ENCODE results near the gene PTPA. TPM values are rescaled to one million over a fixed set of nuclear protein-coding genes. Genes with fewer than 3 reads are reported as not detected.
A peak's percentile ranks its signal among the peaks of the same experiment; 100 is the strongest.

Gene PTPA
- total RNA-seq, 1 donor from 2014 or later, result 162 TPM

- no peak for DNase-seq
- no peaks in the 10 kb centered on the region for H3K9me3 ChIP-seq (replicated peaks)
- no peaks in the 10 kb centered on the region for H3K27me3 ChIP-seq (ENCODE audit: low read depth)
- H3K27ac ChIP-seq (replicated peaks), result no peak overlapping the region
- no peak for TF ChIP-seq CTCF (IDR thresholded peaks at IDR 0.05; ENCODE audit: borderline replicate concordance)
- H3K4me1 ChIP-seq, result peaks cover 28% of the 10 kb centered on the region
- intact Hi-C loops (cut with micrococcal nuclease), result no loop called here
- peaks cover 3% of the 10 kb centered on the region for H3K36me3 ChIP-seq
- H3K4me3 ChIP-seq, result peak overlapping the region; percentile 79
These were observed 31.4 kb upstream of the PTPA start for GRCh38 chr9:129079829-129080228.

- no peaks in the 10 kb centered on the region for H3K27me3 ChIP-seq (ENCODE audit: low read depth)
- no peak for DNase-seq
- peaks cover 28% of the 10 kb centered on the region for H3K4me1 ChIP-seq
- intact Hi-C loops (cut with micrococcal nuclease), result no loop called here
- H3K36me3 ChIP-seq, result peaks cover 7% of the 10 kb centered on the region
- no peak for TF ChIP-seq CTCF (IDR thresholded peaks at IDR 0.05; ENCODE audit: borderline replicate concordance)
- peak overlapping the region; percentile 91 for H3K27ac ChIP-seq (replicated peaks)
- no peaks in the 10 kb centered on the region for H3K9me3 ChIP-seq (replicated peaks)
- peak overlapping the region; percentile 79 for H3K4me3 ChIP-seq
These were observed 31.0 kb upstream of the PTPA start for GRCh38 chr9:129080298-129080600.

- Histone ChIP-seq H3K4me3 (peak within 1 kb of the TSS; percentile 79), H3K4me1 (peaks cover 28% of the 10 kb centered on the region), H3K27me3 (ENCODE audit: low read depth) (no peaks in the 10 kb centered on the region), H3K36me3 (peaks cover 12% of the 10 kb centered on the region), H3K27ac (replicated peaks) (peak within 1 kb of the TSS; percentile 91), H3K9me3 (replicated peaks) (no peaks in the 10 kb centered on the region)
- peak; percentile 99 for DNase-seq
- no peak for TF ChIP-seq CTCF (IDR thresholded peaks at IDR 0.05; ENCODE audit: borderline replicate concordance)
- intact Hi-C loops (cut with micrococcal nuclease), result no loop called here
These were observed 30.4 kb upstream of the PTPA start, which contains the start of gene DOLPP1 for GRCh38 chr9:129080601-129081387. DOLPP1 (plus strand) TSS chr9:129081111; CDS start chr9:129081132, 21 bp downstream.

GRCh38 chr9:129081388-129081904, 29.8 kb upstream of the PTPA start:
- TF ChIP-seq CTCF (IDR thresholded peaks at IDR 0.05; ENCODE audit: borderline replicate concordance), result no peak
- no peak for DNase-seq
- peak overlapping the region; percentile 79 for H3K4me3 ChIP-seq
- no peaks in the 10 kb centered on the region for H3K27me3 ChIP-seq (ENCODE audit: low read depth)
- H3K4me1 ChIP-seq, result peaks cover 28% of the 10 kb centered on the region
- no peaks in the 10 kb centered on the region for H3K9me3 ChIP-seq (replicated peaks)
- peaks cover 19% of the 10 kb centered on the region for H3K36me3 ChIP-seq
- peak overlapping the region; percentile 91 for H3K27ac ChIP-seq (replicated peaks)
- intact Hi-C loops (cut with micrococcal nuclease), result no loop called here

- no peak overlapping the region for H3K27ac ChIP-seq (replicated peaks)
- TF ChIP-seq CTCF (IDR thresholded peaks at IDR 0.05; ENCODE audit: borderline replicate concordance), result no peak
- peaks cover 33% of the 10 kb centered on the region for H3K36me3 ChIP-seq
- no peaks in the 10 kb centered on the region for H3K9me3 ChIP-seq (replicated peaks)
- H3K27me3 ChIP-seq (ENCODE audit: low read depth), result no peaks in the 10 kb centered on the region
- H3K4me3 ChIP-seq, result no peak overlapping the region
- peaks cover 28% of the 10 kb centered on the region for H3K4me1 ChIP-seq
- DNase-seq, result no peak
- intact Hi-C loops (cut with micrococcal nuclease), result no loop called here
These were observed 27.1 kb upstream of the PTPA start for GRCh38 chr9:129084087-129084486.
